OCI-LY1 (cell line): ENCODE measurements around the gene PIP5K1C.

Experiments used
- H2AFZ ChIP-seq: fragments of 200-600 bp; sonication (generic), shearing (Covaris generic); 2 replicates; pipeline ENCODE4 v1.6.0; 2014; ENCODE audit warnings: antibody characterized with exemption, mild to moderate bottlenecking, low read length
- H3F3A ChIP-seq: fragments of 200-600 bp; sonication (generic), shearing (Covaris generic); 2 replicates; pipeline ENCODE4 v1.6.0; 2014; ENCODE audit warnings: mild to moderate bottlenecking, antibody characterized with exemption, low read length, moderate library complexity; ENCODE audit not compliant: insufficient read depth
- H3K27ac ChIP-seq: fragments of 200-600 bp; sonication (generic); 2 replicates; pipeline ENCODE4 v1.5.1; 2014; ENCODE audit warnings: low read length, mixed run types, mild to moderate bottlenecking, low read depth; ENCODE audit not compliant: poor library complexity, severe bottlenecking
- H3K27me3 ChIP-seq: fragments of 200-600 bp; sonication (generic); 2 replicates; pipeline ENCODE4 v1.6.0; 2014; ENCODE audit warnings: antibody characterized with exemption, mild to moderate bottlenecking, low read length, moderate library complexity; ENCODE audit not compliant: insufficient read depth
- H3K36me3 ChIP-seq: fragments of 200-600 bp; sonication (generic); 2 replicates; pipeline ENCODE4 v1.6.1; 2014; ENCODE audit warnings: mild to moderate bottlenecking, antibody characterized with exemption, low read length, moderate library complexity, mixed read lengths; ENCODE audit not compliant: insufficient read depth
- H3K4me1 ChIP-seq: fragments of 200-600 bp; sonication (generic); 2 replicates; pipeline ENCODE4 v1.5.1; 2014; ENCODE audit warnings: mild to moderate bottlenecking, low read length, moderate library complexity; ENCODE audit not compliant: insufficient read depth, severe bottlenecking
- H3K4me2 ChIP-seq: fragments of 200-600 bp; sonication (generic), shearing (Covaris generic); 2 replicates; pipeline ENCODE4 v1.6.1; 2014; ENCODE audit warnings: low read length
- H3K4me3 ChIP-seq: fragments of 200-600 bp; sonication (generic); 2 replicates; pipeline ENCODE4 v1.5.1; 2014; ENCODE audit warnings: low read length, low read depth, mild to moderate bottlenecking, mixed read lengths; ENCODE audit not compliant: poor library complexity, severe bottlenecking
- H3K79me2 ChIP-seq: fragments of 200-600 bp; shearing (Covaris generic); 2 replicates; pipeline ENCODE4 v1.6.1; 2016; ENCODE audit warnings: mixed run types, low read length, mixed read lengths; ENCODE audit not compliant: insufficient read depth
- H3K9ac ChIP-seq: fragments of 200-600 bp; sonication (generic), shearing (Covaris generic); 2 replicates; pipeline ENCODE4 v1.6.1; 2014; ENCODE audit warnings: mild to moderate bottlenecking, low read length, mixed read lengths
- H3K9me2 ChIP-seq: fragments of 200-600 bp; sonication (generic), shearing (Covaris generic); 2 replicates; pipeline ENCODE4 v1.6.1; 2014; ENCODE audit warnings: low read depth, mild to moderate bottlenecking, low read length, mixed read lengths
- H3K9me3 ChIP-seq: fragments of 200-600 bp; shearing (Covaris generic); 2 replicates; pipeline ENCODE4 v1.6.1; 2014; ENCODE audit warnings: low read length, mixed read lengths
- H4K20me1 ChIP-seq: fragments of 200-600 bp; sonication (generic), shearing (Covaris generic); 2 replicates; pipeline ENCODE4 v1.6.0; 2016; ENCODE audit warnings: mild to moderate bottlenecking, low read length; ENCODE audit not compliant: insufficient read depth
- EZH2 ChIP-seq: fragments of 200-600 bp; sonication (generic), shearing (Covaris generic); IDR thresholded peaks from 2 replicates; pipeline ENCODE4 v1.8.0; 2017; ENCODE audit warnings: borderline replicate concordance, mixed run types, mild to moderate bottlenecking, antibody characterized with exemption, low read length, moderate library complexity, mixed read lengths
- TF ChIP-seq, protein P1 (sequence below): fragments of 200-600 bp; sonication (generic), shearing (Covaris generic); IDR thresholded peaks from 2 replicates; pipeline ENCODE4 v1.5.1; 2017; ENCODE audit warnings: mild to moderate bottlenecking, antibody characterized with exemption, low read length, moderate library complexity, mixed read lengths

PIP5K1C gene, protein sequence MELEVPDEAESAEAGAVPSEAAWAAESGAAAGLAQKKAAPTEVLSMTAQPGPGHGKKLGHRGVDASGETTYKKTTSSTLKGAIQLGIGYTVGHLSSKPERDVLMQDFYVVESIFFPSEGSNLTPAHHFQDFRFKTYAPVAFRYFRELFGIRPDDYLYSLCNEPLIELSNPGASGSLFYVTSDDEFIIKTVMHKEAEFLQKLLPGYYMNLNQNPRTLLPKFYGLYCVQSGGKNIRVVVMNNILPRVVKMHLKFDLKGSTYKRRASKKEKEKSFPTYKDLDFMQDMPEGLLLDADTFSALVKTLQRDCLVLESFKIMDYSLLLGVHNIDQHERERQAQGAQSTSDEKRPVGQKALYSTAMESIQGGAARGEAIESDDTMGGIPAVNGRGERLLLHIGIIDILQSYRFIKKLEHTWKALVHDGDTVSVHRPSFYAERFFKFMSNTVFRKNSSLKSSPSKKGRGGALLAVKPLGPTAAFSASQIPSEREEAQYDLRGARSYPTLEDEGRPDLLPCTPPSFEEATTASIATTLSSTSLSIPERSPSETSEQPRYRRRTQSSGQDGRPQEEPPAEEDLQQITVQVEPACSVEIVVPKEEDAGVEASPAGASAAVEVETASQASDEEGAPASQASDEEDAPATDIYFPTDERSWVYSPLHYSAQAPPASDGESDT

DNA sequence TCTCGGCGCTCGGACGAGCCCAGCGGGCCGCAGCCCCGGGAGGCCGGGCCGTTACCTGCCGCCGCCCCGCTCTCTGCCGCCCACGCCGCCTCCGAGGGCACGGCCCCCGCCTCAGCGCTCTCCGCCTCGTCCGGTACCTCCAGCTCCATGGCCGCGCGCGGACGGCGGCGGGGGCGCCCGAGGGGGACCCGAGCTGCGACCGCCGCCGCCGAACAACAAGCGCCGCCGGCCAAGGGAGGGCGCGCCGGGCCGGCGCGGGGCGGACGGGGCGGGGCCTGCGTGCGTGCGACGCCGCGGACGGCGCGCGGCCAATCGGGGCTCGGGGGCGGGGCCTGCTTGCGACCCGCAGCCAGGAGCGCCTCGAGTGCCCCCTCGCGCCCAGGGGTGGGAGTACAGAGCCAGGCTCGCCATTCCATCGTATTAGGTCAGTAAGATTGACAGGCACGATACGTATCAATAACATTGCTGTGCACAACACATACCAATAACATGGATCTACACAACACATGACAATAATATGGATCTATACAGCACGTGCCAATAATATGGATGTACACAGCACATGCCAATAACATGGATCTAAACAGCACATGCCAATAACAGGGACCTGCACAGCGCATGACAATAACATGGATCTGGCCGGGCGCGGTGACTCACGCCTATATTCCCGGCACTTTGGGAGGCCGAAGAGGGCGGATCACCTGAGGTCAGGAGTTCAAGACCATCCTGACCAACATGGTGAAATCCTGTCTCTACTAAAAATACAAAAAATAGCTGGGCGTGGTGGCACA is at the start of gene PIP5K1C:
Gene PIP5K1C (minus strand): TSS at position 227 of the 791 bp plus-strand sequence. CDS start 78 bp downstream, at position 149.
- peak within 1 kb of the TSS; percentile 67 for H3K9ac ChIP-seq

DNA sequence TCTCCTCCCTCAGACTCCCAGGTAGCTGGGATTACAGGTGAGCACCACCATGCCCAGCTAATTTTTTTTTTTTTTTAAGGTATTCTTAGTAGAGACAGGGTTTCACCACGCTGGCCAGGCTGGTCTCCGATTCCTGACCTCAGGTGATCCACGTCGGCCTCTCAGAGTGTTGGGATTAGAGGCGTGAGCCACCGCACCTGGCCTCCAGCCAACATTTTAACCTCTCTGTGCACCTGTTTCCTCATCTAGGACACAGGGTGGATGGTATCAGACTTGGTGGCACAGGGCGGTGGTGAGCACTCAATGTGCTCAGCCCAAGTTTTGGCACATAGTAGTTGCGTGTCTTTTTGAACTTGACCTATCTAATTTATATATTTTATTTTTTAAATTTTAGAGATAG is 48.7 kb upstream of the PIP5K1C start:
- H3K4me3 ChIP-seq = no peak overlapping the region
- no peaks in the 10 kb centered on the region; the same call in 1 of the 2 replicates for H3K27me3 ChIP-seq
- no peak overlapping the region for H2AFZ ChIP-seq
- no peak overlapping the region for H3K4me2 ChIP-seq
- H3K4me1 ChIP-seq = no peaks in the 10 kb centered on the region
- peaks cover 13% of the 10 kb centered on the region for H3K36me3 ChIP-seq
- no peaks in the 10 kb centered on the region for H3K9me3 ChIP-seq
- H3F3A ChIP-seq = no peaks in the 10 kb centered on the region
- H3K9ac ChIP-seq = no peak overlapping the region
- H3K27ac ChIP-seq = no peak overlapping the region
- no peak for TF ChIP-seq EZH2
- TF ChIP-seq, protein P1, sequence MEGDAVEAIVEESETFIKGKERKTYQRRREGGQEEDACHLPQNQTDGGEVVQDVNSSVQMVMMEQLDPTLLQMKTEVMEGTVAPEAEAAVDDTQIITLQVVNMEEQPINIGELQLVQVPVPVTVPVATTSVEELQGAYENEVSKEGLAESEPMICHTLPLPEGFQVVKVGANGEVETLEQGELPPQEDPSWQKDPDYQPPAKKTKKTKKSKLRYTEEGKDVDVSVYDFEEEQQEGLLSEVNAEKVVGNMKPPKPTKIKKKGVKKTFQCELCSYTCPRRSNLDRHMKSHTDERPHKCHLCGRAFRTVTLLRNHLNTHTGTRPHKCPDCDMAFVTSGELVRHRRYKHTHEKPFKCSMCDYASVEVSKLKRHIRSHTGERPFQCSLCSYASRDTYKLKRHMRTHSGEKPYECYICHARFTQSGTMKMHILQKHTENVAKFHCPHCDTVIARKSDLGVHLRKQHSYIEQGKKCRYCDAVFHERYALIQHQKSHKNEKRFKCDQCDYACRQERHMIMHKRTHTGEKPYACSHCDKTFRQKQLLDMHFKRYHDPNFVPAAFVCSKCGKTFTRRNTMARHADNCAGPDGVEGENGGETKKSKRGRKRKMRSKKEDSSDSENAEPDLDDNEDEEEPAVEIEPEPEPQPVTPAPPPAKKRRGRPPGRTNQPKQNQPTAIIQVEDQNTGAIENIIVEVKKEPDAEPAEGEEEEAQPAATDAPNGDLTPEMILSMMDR = no peak
- no peaks in the 10 kb centered on the region for H3K79me2 ChIP-seq
- no peaks in the 10 kb centered on the region for H3K9me2 ChIP-seq
- H4K20me1 ChIP-seq = no peaks in the 10 kb centered on the region

More for the DNA sequence above, at the start of gene PIP5K1C:
- H3F3A ChIP-seq = no peaks in the 10 kb centered on the region
- no peaks in the 10 kb centered on the region for H3K9me2 ChIP-seq
- TF ChIP-seq, protein P1 = peak; percentile 61
- no peak for TF ChIP-seq EZH2
- no peak within 1 kb of the TSS for H3K27ac ChIP-seq
- peaks cover 10% of the 10 kb centered on the region for H3K4me1 ChIP-seq
- no peaks in the 10 kb centered on the region for H3K36me3 ChIP-seq
- H4K20me1 ChIP-seq = no peaks in the 10 kb centered on the region
- H3K9me3 ChIP-seq = no peaks in the 10 kb centered on the region
- H3K4me2 ChIP-seq = peak within 1 kb of the TSS; percentile 94
- no peak within 1 kb of the TSS for H2AFZ ChIP-seq
- H3K27me3 ChIP-seq = peaks cover 9% of the 10 kb centered on the region; the same call in 1 of the 2 replicates
- H3K79me2 ChIP-seq = no peaks in the 10 kb centered on the region
- H3K4me3 ChIP-seq = peak within 1 kb of the TSS; percentile 67

DNA sequence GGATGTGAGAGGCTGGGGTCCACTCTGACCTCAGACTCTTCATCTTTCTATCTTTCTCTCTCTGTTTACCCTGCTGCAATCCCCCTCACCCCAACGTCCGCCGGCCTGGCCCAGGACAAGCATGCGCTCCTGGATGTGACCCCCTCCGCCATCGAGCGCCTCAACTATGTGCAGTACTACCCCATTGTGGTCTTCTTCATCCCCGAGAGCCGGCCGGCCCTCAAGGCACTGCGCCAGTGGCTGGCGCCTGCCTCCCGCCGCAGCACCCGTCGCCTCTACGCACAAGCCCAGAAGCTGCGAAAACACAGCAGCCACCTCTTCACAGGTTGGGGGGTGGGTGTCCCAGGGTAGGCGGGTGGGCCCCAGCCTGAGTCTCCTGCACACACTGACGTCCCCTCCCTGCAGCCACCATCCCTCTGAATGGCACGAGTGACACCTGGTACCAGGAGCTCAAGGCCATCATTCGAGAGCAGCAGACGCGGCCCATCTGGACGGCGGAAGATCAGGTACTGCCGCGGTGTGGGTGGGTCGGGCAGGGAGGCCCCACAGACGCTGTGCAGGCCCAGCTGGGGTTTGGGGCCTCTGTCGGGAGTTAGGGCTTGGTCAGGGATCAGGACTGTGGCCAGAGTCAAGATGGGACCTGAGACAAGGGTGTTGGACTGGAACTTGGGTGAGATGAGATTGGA is 46.2 kb upstream of the PIP5K1C start:
- Histone ChIP-seq H2AFZ (no peak overlapping the region), H3K27me3 (no peaks in the 10 kb centered on the region; the same call in 1 of the 2 replicates), H3K4me3 (no peak overlapping the region), H3K9me3 (no peaks in the 10 kb centered on the region), H3F3A (no peaks in the 10 kb centered on the region), H3K79me2 (no peaks in the 10 kb centered on the region), H3K4me1 (no peaks in the 10 kb centered on the region), H3K4me2 (no peak overlapping the region), H3K9ac (no peak overlapping the region), H3K27ac (no peak overlapping the region), H4K20me1 (no peaks in the 10 kb centered on the region), H3K36me3 (peaks cover 13% of the 10 kb centered on the region), H3K9me2 (no peaks in the 10 kb centered on the region)
- no peak for TF ChIP-seq EZH2
- TF ChIP-seq, protein P1 = no peak
